HG02973 (cell line): ENCODE data around the gene RPS25.
A peak's percentile ranks its signal among the peaks of the same experiment; 100 is the strongest.
"Not testable (repeated sequence)": the region's sequence is repeated elsewhere in the genome, so short reads cannot be mapped to it uniquely, and the experiment has no call there.

Experiments used
- ATAC-seq: cut with Tn5 transposase; IDR thresholded peaks from one replicate; pipeline ENCODE4 v1.9.1; 2021; ENCODE audit warnings: moderate library complexity; ENCODE audit not compliant: unreplicated experiment

The RPS25 gene

DNA sequence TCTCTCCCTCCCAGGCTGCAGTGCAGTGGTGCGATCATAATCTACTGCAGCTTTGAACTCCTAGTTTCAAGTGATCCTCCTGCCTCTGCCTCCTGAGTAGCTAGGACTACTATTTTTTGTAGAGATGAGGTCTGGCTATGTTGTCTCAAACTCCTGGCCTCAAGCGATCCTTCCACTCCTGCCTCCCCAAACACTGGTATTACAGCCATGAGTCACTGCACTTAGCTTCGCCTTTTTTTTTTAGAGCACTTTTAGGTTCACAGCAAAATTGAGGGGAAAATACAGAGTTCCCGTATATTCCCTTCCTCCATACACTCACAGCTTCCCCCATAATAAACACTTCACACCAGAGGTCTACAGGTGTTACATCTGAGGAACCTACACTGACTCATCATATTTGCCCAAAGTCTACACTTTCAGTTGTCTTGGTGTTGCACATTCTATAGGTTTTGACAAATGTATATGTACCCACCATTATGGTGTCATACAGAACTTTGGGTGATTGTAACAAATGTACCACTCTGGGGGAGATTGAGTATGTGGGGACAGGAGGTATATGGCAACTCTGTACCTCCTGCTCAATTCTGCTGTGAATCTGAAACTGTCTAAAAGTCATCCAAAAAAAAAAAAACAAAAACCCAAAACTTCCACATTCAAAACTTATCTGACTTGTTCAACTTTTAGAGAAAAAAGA, 23.8 kb upstream of the RPS25 start:
- no peak for ATAC-seq

DNA sequence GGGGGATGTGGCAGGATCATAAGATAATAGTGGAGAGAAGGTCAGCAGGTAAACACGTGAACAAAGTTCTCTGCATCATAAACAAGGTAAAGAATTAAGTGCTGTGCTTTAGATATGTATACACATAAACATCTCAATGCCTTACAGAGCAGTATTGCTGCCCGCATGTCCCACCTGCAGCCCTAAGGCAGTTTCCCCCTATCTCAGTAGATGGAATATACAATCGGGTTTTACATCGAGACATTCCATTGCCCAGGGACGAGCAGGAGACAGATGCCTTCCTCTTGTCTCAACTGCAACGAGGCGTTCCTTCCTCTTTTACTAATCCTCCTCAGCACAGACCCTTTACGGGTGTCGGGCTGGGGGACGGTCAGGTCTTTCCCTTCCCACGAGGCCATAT, 21.3 kb upstream of the RPS25 start:
- ATAC-seq: not testable (repeated sequence)

DNA sequence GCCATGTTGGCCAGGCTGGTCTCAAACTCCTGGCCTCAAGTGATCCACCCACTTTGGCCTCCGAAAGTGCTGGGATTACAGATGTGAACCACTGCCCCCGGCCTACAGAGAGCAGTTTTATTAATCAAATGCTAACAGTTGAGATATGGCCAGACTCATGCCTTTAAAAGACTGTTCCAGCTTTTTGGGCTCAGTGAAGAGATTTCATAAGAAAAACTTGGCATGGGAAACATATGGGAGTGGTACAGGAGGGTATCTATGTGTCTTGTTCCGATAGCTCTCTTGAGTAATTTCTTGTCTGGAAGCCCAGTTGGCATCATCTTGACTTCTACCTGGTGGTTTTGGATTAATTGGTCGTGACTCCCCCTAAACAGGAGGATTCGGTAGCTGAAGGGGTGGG, 20.7 kb upstream of the RPS25 start:
- no peak for ATAC-seq

DNA sequence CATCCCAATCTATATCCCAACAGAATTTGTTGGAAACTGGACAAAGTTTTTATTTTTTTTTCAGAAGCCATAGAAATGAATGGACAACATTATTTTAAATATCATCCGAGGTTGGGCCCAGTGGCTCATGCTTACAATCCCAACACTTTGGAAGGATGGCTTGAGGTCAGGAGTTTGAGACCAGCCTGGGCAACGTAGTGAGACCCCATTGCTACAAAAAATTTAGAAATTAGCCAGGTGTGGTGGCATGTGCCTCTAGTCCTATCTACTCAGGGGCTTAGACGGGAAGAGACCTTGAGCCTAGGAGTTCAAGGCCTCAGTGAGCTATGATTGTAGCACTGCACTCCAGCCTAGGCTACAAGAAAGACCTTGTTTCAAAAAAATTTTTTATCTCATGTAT, 16.7 kb upstream of the RPS25 start:
- no peak for ATAC-seq

DNA sequence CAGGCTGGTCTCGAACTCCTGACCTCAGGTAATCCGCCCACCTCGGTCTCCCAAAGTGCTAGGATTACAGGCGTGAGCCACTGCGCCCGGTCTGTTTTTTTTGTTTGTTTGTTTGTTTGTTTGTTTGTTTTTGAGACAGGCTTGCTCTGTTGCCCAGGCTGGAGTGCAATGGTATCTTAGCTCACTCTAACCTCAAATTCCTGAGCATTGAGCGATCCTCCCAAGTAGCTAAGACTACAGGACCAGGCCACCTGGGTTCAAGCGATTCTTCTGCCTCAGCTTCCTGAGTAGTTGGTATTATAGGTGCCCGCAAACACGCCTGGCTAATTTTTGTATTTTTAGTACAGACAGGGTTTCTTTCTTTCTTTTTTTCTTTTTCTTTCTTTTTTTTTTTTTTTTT, 15.3 kb upstream of the RPS25 start:
- not testable (repeated sequence) for ATAC-seq

DNA sequence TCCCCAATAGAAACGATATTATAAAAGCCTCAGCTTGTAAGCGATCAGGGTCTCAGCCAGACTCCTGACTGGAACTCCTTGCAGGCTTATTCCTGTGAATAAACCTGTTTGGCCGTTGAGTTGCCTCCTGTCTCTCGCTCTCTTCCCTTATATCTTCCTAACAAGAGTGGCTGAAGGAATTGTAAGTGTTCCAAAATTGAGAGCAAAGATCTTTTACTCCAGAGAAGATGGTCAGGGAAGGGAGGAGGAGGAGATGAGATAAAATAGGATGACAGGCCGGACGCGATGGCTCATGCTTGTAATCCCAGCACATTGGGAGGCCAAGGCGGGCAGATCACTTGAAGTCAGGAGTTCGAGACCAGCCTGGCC, 13.8 kb upstream of the RPS25 start:
- no peak for ATAC-seq

DNA sequence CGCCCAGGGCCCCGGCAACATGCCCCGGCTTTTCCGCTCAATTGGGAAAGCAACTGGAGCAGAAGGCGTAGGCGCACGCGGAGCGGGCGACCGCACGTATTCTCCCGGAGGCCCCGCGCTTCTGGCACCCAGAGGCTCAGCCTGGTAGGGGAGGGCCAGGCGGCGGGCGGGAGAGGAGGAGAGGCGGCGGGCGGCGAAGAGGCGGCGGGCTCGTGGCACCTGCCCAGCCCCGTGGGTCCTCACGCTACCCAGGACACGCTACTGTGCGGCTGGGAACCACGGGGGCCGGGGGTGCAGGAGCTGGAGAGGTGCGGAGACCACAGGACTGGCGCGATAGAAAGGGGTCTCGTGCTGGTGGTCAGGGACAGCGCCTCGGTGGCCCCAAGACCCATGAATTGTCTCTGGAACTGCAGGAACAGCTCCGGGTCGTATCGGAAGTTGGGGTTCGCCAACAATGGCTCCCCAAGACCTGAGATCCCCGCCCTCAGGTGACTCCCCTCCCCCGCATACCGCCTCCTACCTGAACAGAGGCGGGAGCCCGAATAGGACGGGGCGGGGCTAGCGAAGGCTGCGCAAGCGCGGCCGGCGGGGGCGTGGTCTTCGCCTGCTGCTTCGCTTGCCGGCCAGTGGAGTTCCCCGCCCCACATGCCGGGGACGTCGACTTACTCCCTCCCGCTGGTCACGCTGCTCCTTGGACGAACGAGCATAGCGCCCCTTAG, 12.3 kb upstream of the RPS25 start, which contains the start of gene SLC37A4:
SLC37A4 (minus strand) TSS at position 549 of the 719 bp plus-strand sequence.
- ATAC-seq: peak; percentile 79

DNA sequence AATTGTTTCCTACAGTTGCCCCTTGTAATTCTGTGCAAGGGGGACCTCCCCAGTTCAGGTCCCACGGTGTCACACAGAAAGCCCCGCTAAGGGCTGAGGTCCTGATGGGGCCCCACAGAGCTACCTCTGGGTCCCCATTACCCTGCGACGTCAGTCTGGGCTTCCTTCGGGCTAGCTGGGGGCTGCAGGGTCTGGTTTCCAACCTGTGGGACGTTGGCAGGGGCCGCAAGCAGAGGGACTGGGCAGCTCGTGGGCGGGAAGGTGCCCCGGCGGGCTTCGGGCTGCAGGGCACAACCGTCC, 11.8 kb upstream of the RPS25 start:
- ATAC-seq: peak; percentile 19

DNA sequence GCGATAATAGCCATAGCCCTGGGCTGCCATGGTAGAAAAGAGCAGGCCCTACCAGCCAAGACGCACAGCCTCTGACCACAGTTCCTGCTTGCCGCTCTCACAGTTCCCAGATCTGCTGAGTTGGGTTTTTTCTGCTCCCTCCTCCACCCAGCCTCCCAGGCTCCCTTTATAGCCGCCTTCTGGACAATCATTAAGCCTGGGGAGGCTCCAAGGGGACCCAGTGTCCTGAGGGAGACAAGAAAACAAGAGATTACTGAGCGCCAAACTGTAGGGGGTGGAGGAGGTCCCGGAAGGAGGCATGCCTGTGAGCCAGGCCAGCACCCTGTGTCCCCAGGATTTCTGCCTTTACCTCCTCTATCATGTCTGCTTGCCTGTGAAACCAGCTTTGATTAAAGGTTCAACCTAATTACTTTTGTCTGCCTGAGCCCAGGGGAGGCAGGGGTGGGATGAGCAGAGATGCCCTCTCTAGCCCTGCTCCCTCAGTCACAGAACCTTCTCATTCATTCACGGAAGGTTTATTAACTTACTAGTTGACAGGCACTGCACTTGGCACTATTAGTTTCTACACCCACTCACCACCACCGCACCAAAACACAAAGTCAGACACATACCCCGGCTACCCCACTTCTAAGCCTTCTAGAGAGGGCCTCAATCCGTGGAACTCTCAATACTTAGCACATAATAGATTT, 11.3 kb upstream of the RPS25 start:
- peak; percentile 7 for ATAC-seq

DNA sequence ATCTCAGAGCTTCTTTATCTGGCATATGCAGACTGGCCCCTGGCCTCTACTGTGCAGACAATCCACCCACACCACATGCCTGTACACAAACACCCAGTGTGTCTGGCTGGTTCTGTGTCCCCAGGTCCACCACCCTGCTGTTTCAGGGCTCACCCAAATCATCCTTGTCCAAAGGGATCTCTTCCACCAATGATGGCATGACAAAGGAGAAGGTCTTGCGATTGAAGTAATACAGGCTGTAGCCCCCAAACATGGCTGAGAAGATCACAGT, 10.9 kb upstream of the RPS25 start:
- no peak for ATAC-seq

DNA sequence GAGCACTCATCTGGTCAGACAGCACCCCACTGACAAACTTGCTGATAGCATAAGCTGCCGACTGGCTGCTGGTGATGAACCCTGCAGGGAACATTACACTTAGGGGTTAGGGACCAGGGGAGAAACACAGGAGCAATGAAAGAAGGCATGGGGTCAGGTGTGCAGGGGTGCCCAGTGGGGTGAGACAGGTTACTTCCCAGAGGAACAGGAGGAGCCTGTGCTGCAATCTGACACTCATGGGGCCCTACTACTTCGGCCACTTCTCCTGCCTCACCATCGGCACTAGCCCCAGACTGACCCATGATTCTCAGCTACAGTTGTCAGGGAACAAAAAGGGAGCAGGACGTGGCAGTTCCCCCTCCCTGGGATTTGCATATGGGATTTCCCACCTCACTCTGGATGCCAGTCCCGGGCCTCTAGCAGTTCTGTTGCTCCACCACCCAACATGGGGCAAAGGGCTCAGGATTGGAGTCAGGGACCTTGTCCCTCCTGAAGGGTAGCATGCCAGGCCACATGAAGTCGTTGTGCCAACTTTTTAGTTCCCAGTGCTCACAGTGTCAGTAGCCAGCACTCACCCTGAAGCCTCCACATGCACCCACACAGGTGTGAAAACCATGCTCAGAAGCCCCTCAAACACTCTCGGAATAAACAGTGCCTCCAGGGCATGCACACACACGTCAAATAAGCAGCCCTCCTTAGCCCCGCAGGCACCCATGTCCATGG, 10.4 kb upstream of the RPS25 start:
- ATAC-seq: no peak

DNA sequence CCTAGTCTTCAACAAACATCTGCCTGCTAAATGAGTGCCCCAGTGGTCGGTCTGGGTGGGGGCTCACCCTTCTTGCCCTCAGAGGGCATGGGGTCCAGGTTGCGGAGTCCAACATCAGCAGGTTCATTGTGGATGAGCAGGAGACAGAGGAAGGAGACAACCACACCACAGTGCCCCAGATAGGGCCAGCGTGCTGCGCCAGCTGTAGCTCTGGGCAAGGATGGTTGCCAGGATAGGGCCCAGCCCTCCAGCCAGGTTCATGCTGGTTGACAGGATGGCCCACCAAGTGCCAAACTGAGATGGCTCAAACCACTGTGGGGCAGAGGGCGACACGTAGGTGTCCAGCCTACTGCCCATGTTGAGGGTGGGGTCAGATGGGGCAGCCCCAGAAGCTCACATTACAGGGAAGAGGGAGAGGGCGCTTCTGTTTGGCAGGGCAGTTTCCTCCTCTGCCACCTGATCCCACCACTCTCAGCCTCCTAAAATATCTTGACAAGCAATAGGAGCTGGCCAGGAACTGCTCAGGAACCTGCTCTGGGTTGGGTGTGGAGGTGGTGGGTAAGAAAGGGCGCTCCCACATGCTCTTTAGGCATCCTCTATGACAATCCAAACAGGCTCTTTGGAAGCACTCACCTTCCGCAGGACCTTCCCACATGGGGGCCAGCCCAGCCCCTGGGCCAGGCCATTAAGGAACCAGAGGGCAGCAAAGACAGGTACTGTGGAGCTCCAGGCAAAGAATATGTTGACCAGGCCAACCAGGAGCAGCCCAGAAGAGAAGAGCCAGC, 9.6 kb upstream of the RPS25 start:
- ATAC-seq: no peak

DNA sequence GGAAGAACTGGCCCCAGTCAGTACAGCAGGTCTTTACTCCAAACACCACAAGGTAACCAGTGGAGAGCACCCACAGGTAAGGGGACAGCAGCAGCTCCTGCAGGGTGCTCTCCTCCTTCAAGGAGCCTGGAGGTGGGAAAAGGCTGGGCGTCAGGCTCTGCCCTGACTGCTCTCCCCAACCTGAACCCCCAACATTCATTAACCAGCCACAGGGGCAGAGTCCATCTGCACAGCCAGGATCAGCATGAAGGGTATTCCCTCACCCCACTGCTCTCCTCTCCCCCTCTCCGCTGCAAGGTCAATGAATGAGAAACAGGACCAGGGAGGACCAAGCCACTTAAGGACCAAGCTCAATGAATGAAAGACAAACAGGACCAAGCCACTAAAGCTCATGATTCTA, 8.8 kb upstream of the RPS25 start:
- ATAC-seq: no peak

DNA sequence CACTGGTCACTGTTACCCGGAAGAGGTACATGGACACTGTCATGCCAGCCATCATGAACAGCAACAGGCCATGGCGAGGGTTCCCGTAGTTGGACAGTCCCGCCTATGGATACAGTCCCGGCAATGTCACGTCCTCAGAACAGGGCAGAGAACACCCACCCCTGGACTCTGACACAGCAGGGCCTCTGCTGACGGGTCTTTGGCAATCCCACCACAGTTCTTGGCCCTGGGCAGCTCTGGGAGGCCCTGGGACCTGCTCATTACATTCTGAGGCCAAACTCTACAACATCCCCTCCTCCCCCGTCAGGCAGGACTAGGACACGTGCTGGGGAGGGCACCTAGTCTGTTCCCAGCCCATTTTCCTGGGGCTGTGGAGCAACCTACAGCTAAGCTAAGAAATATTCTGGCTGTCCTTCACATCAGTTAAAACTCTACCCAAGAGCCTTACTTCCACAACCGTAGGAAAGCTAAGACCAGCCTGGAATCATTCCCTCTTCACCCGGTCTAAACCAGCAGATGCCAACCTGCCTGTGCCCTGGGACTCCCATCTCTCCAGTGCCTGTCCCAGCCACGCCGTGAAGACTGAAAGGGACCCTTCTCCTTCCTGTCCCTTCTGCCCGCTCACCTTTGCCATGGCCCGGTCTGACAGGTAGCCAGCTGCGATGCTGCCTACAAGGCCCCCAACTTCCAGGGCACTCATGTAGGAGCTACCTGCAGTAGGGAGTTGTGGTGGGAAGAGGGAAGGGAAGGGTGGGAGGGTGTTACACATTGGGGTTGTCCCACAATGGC, 8.0 kb upstream of the RPS25 start:
- ATAC-seq: no peak

DNA sequence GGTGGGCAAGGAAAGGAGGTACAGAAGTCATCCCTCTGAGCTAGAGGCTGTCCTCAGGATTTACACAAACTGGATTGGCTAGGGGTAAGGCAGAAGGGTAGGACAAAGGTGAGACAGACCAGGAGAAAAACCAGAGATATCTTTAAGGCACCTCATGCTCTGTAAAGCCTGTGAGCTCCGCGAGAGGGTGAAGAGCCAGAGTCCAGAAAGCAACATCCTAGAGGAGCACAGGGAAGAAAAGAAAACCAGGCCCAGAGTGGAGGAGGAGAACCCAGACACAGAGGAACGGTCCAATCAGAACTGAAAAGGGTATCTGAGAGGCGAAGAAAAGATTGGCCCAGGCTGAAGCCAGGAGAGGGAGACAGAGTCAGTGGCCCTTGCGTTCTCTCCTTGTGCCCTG, 7.4 kb upstream of the RPS25 start:
- ATAC-seq: no peak

DNA sequence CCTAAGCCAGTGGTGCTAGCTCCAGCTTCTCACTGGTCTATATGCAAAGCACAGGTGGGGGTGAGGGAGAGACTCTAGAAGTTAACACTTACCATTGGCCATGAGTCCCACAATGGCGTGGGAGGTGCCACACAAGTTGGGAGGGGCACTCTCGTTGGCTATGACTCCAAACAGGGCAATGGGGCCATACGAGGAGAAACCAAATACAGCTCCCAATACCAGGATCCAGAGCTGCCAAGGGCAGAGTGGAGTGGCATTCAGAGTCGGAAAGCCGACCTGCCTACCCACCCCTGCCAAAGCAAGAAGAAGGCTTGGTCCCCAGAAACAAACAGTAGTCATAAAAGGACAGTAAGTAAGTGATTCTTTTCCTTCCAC, 6.9 kb upstream of the RPS25 start:
- ATAC-seq: no peak

DNA sequence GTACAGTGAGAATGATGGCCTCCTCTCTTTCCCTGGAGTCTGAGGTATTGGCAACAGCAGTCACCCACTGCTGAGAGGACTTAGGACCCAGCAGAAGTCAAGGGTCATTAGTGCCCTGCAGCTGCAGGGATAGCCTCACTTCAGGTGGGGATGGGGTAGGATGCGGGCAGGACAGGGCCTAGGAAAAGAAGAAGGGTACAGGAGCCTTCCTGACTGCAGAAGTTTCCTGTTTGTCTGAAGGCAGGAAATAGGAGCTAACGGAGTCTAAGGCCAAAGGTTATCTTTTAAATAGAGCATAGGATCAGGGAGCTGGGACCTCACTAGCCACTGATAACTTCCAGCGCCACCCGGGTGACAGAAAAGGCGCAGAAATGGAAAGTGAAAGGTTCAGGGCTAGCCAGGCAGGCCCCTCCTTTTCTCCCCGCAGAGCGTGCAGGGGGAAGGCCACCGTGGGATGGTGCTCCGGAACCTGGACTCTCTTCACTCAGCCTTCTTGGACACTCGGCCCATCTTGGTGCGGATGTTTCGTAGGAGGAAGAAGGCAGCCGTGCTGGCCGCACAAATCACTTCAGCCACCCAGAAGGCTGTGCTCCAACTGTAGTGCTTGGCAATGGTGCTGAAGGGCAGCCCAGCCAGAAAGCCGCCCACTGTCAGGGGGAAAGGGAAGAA, 6.4 kb upstream of the RPS25 start:
- no peak for ATAC-seq

DNA sequence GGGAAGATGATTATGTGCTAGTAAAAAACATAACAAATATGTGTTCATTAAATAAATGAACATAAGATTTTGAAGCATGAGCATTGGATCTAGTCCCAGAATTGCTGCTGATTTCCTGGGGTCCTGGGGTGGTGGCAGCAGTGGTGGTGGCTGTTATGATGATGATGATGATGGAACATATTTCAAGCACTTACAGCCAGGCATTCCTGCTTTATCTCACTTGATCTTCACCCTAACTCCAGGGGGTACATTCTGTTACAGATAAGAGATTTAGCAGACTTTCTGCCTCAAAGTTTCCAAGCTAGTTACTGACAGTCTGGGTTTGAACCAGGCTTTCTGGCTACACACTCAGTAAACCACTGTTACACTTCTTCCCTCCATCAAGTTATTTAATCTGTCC, 5.6 kb upstream of the RPS25 start:
- no peak for ATAC-seq

DNA sequence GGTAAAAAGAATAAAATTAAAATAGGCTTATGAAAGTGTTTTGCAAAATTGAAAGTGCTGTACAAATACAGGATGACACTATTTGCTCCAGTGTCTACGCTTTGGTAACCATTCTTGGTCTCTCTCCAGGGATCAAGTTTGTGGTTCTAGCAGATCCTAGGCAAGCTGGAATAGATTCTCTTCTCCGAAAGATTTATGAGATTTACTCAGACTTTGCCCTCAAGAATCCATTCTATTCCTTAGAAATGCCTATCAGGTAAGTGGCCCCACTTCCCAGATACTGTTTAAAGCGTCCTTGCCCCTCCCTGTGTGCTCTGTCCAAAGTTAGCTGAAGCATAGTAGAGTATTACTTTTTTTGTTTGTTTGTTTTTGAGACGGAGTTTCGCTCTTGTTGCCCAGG, 3.5 kb upstream of the RPS25 start:
- no peak for ATAC-seq

DNA sequence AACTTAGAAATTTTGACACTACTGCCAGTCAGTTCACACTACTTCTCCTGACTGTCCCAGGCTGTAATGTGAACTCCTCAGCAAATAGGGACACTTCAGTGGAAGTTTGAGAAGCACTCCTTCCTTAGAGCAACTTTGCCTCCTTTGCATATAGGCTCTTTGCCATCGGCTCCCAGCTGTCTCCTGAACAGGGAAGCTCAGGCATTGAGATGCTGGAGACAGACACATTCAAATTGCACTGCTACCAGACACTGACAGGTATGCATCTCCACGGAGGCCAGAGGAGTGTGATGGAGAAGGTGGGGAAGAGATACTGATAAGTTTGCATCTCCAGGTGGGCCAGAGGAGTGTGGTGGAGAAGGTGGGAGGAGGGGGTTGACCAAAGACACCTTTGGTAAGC, 1.9 kb upstream of the RPS25 start:
- no peak for ATAC-seq
